ENCODE results near the gene GAS1.

GAS1 gene

DNA sequence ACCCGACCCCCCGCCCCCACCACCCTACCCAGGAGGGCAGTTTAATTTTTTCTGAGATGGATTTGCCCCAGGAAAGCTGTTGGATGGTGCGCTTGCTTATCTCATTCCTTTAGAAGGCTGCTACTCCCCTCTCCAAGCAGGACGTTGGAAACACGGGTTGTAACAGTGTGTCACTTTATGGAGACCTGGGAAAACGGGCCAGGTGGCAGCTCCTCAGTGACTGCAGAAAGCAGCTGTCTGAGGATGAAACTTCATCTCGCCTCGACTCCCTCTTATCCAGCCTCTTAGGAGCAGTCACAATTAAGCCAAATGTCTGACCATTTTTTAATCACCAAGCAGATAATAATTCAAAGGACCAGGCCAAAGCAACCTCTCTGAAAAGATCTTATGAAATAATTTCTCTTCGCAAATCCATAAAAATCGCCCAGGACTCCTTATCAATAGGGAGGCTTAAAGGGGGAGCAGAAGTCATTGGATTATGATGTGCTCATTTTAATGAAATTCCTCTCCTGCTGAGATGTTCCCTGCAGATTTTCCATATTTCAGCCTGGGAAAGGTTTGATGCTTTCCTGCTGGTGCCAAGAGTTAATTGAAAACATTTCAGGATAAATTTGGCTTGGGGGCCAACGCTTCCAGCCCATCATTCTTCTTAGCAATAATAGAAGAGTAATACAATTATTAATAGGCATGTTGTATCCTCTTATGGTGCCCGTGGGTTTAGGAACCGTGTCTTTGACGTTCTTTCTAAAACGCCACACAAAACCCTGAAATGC, 26.0 kb downstream of the GAS1 start:
- DNase-seq = no peak

DNA sequence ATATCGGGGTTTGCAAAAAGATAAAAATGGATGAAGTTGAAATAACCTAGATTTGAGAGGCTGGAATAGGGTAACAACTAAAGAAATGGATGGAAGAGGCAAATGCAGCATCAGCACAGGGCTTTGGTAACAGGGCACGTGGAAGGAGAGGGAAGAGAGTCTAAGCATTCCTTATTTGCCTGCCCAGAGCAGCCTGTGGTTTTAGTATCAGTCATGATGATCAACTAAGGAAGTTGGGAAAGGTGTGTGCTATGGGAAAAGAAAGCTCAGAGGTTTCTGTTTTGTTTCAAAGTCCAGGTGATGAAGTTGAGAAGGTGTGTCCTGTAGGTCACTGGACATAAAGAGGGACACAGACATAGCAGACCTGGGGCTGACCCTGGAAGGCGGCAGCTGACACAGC, 28.8 kb downstream of the GAS1 start:
- DNase-seq = no peak

DNA sequence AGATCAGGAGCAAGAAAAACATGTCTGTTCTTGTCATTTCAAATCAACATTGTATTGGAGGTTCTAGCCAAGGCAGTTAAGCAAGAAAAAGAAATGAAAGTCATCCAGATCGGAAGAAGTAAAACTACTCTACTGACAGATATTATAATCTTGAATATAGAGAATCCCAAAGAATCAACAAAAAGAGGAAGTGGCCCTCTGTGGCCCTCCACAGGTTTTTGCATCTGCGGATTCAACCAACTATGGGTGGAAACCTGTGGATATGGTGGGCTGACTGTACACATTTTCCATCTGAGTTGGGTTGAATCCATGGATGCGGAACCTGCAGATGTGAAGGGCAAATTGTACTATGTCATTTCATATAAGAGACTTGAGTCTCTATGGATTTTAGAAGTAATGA, 35.1 kb downstream of the GAS1 start:
- DNase-seq = no peak

DNA sequence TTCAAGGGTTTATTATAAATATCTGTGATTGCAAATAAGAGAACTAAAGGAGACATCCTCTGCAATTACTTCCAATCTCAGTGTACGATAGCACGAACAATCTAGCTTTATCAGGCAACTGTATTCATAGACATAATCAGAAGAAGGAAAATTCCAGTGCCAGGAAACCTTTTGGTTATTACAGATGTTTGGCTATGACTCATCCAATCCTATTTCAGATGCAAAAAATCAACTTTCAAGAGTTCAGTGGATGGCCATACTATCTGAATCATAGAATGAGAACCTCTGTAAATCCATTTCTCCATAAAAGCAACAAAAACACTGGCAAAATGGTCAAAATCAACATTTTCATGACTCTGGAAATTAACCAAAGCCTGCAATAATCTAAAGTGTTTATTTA, 37.9 kb downstream of the GAS1 start:
- DNase-seq = no peak

DNA sequence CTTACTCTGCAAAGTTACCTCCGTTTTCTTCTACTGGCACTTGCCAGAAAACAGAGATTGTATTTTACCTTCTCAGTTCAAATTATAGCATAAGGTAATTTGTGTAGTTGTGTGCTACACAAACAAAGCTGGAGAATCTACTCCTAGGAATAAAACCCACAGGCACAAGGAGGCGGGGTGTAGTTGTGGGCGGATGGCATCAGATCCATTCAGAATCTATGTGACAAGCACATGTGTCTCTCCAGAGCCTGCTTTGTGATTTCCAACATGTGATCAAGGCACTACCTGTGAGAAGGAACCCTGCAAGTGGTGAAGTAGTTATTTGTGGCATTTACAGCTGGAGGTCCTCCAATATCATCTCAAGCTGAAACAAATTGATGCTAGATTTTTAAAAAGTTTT, 39.0 kb downstream of the GAS1 start:
- DNase-seq = no peak

DNA sequence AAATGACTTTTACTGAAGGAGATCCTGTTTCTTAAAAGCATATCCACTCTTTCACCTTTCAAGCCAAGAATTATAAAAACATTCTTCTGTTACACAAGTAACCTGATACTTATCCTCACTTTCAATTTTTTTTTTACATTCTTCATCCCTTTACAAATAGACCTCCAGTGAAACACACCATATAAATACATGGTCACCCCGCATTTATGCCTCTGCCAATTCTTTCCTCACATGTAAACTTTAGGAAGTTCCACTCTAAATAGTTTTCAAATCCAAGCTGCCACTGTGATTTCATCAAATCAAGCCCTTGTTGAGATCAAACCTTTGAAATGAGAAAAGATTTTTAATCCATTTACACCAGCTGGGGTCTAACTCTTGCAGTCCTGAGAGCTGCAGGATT, 40.0 kb downstream of the GAS1 start:
- no peak for DNase-seq

DNA sequence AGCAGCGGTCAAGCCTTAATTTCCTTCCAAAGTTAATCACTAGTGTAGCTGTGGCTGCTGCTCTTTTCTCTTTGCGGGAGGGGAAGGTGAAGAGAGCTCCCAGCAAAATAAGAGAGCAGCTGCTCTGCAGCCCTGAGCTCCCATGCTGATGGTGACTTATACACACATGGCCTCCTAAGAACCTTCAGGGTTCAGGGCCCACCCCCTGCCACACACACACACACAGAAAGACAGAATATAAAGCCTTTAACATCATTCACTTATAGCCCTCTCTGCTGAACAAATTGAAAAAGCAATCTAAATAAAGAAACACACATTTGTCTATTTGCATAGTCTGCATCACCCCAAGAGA, 43.6 kb downstream of the GAS1 start:
- no peak for DNase-seq

DNA sequence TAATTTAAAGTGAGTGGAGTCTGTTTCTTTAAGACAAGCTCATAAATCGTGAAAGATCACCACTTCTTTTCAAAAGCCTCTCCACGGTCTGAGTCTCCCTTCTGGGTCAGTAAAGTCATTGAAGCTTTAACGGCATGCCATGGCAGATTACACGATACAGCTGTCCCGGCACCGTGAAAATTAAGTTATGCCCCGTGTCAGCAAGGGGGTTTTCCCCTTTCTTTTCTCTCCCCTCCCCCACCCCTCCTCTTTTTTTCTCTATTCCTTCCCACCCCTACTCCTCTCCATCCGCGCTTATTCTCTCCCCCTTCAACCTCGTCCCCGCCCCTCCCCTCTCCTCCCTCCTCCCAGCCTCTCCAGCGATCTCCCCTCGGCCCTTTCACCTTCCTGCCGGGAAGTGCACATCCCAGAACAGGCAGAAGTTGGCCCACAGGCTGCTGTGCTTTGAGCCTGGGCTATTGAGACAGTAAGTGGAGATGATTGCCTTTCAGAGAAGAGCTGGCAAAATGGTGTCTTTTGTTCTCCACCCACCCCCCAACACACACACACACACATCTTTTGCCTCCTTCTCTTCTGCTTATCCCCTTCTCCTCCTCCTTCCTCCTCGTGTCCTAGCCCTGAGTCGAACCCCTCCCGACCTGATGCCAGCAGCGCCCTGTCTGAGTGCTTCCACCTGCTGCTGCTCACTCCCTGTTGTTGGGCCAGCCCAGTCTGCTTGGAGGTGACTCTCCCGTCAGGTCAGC, 44.1 kb downstream of the GAS1 start:
- no peak for DNase-seq

DNA sequence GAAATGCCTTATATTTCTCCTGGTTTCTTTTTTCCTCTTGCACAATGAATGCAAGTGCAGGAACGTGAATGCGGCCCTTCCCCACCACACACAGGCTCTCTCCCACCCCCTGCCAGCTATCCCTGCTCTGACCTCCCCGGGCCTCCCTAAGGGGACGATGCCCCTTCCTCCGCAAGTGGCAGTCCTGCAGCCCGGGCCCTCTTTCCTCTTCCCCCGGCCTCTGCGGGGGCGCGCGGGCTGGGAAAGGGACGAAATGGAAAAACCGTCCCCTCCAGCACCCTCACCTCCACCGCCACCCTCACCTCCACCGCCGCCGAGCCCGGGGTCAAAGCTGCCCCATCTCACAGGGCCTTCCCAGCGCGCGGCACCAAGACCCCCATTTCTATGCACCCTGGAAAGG, 44.7 kb downstream of the GAS1 start:
- no peak for DNase-seq

DNA sequence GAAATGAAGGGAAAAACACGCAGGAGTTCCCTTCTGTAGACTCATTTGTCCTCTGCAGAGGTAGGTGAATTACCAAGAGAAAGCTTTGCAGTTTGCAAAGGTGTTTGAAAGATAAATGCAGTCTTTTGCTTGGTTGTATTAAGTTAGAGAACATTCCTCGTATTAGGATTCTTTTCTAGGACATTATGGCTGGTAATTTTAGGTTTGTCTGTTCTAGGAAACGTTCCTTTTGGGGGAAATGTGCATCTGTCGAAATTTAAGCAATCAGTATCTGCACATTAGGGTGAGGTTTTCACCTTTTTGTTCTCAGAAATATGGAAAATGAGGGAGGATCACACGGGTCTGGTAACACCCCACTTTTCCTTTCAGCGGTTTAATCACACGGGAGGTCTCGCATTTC, 45.1 kb downstream of the GAS1 start:
- no peak for DNase-seq

DNA sequence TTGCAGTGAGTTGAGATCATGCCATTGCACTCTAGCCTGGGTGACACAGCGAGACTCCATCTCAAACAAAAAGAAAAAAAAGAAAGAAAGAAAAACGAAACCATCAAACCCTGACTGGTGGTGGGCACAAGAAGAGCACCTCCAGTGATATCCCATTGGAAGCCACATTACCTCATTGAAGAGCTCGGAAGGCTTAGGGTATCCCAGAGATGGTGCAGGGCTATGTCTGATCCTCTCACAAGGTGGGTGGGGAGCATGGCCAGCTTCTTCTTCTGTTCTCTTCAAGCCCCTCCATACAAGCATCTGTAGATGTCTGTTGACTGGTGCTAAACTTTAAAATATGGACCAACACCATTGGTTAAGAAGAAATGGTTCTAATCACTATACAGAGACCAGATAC, 45.8 kb downstream of the GAS1 start:
- no peak for DNase-seq
